NT2/D1 (cell line): ENCODE data around the gene AGXT.

ENCODE experiments used
- DNase-seq: peaks from one replicate; pipeline ENCODE4 v3.0.0-alpha.2; 2011; ENCODE audit warnings: low read depth, low spot score
- H3K27me3 ChIP-seq: 2 replicates; pipeline ENCODE4 v1.6.0; 2011; ENCODE audit warnings: mild to moderate bottlenecking; ENCODE audit not compliant: insufficient read length, insufficient read depth
- H3K36me3 ChIP-seq: 2 replicates; pipeline ENCODE4 v1.6.1; 2011; ENCODE audit warnings: mild to moderate bottlenecking, low read length, mixed read lengths; ENCODE audit not compliant: insufficient read depth, insufficient read length
- H3K4me1 ChIP-seq: 2 replicates; pipeline ENCODE4 v1.5.1; 2011; ENCODE audit not compliant: insufficient read depth, insufficient read length
- H3K4me3 ChIP-seq: 2 replicates; pipeline ENCODE4 v1.5.1; 2011; ENCODE audit warnings: low read depth; ENCODE audit not compliant: insufficient read length
- H3K9ac ChIP-seq: 2 replicates; pipeline ENCODE4 v1.6.0; 2011; ENCODE audit warnings: low read depth; ENCODE audit not compliant: insufficient read length
- H3K9me3 ChIP-seq: 2 replicates; pipeline ENCODE4 v1.5.1; 2011; ENCODE audit warnings: mild to moderate bottlenecking, low read length; ENCODE audit not compliant: insufficient read depth
- SUZ12 ChIP-seq: IDR thresholded peaks from 2 replicates; pipeline ENCODE4 v1.6.1; 2011; ENCODE audit not compliant: insufficient read length, insufficient read depth; ENCODE audit errors: extremely low read depth
- YY1 ChIP-seq: IDR thresholded peaks from 2 replicates; pipeline ENCODE4 v1.6.1; 2011; ENCODE audit not compliant: insufficient read length, insufficient read depth
- ZNF274 ChIP-seq: IDR thresholded peaks from 2 replicates; pipeline ENCODE4 v1.6.1; 2011; ENCODE audit warnings: mild to moderate bottlenecking, low read depth, low read length

Gene AGXT

GRCh38 chr2:240861547-240861946 lies 7.1 kb upstream of the AGXT start:
- no peaks in the 10 kb centered on the region for H3K27me3 ChIP-seq

GRCh38 chr2:240864475-240864874 lies 4.1 kb upstream of the AGXT start:
- Histone ChIP-seq H3K27me3 (no peaks in the 10 kb centered on the region), H3K4me1 (peaks cover 4% of the 10 kb centered on the region)
- DNase-seq: no peak

More at GRCh38 chr2:240861547-240861946, 7.1 kb upstream of the AGXT start:
- no peak overlapping the region for H3K9ac ChIP-seq
- TF ChIP-seq SUZ12 (no peak), YY1 (no peak), ZNF274 (no peak)
- H3K36me3 ChIP-seq: no peaks in the 10 kb centered on the region
- H3K9me3 ChIP-seq: no peaks in the 10 kb centered on the region
- no peak for DNase-seq
- H3K4me3 ChIP-seq: no peak overlapping the region
- peaks cover 4% of the 10 kb centered on the region for H3K4me1 ChIP-seq

GRCh38 chr2:240865391-240865790 lies 3.2 kb upstream of the AGXT start:
- no peak for TF ChIP-seq ZNF274
- TF ChIP-seq SUZ12: no peak
- no peak for TF ChIP-seq YY1
- no peak overlapping the region for H3K4me3 ChIP-seq
- H3K4me1 ChIP-seq: peaks cover 4% of the 10 kb centered on the region
- no peak overlapping the region for H3K9ac ChIP-seq
- H3K36me3 ChIP-seq: no peaks in the 10 kb centered on the region
- DNase-seq: no peak
- H3K9me3 ChIP-seq: no peaks in the 10 kb centered on the region
- H3K27me3 ChIP-seq: no peaks in the 10 kb centered on the region

More at GRCh38 chr2:240864475-240864874, 4.1 kb upstream of the AGXT start:
- Histone ChIP-seq H3K9me3 (no peaks in the 10 kb centered on the region), H3K4me3 (no peak overlapping the region), H3K36me3 (no peaks in the 10 kb centered on the region), H3K9ac (no peak overlapping the region)
- TF ChIP-seq YY1: no peak
- no peak for TF ChIP-seq ZNF274
- no peak for TF ChIP-seq SUZ12

GRCh38 chr2:240869109-240869955 lies 708 bp downstream of the AGXT start:
- TF ChIP-seq ZNF274 (no peak), YY1 (no peak), SUZ12 (no peak)
- no peak overlapping the region for H3K4me3 ChIP-seq
- peaks cover 7% of the 10 kb centered on the region for H3K27me3 ChIP-seq
- DNase-seq: no peak
- no peak overlapping the region for H3K9ac ChIP-seq
- no peaks in the 10 kb centered on the region for H3K36me3 ChIP-seq
- peaks cover 4% of the 10 kb centered on the region for H3K4me1 ChIP-seq
- no peaks in the 10 kb centered on the region for H3K9me3 ChIP-seq

GRCh38 chr2:240869956-240870875 lies 1.6 kb downstream of the AGXT start:
- H3K9me3 ChIP-seq: no peaks in the 10 kb centered on the region
- H3K4me3 ChIP-seq: no peak overlapping the region
- TF ChIP-seq SUZ12: no peak
- TF ChIP-seq ZNF274: no peak
- no peak for TF ChIP-seq YY1
- DNase-seq: no peak
- no peaks in the 10 kb centered on the region for H3K36me3 ChIP-seq
- H3K9ac ChIP-seq: no peak overlapping the region
- H3K27me3 ChIP-seq: peaks cover 7% of the 10 kb centered on the region
- peaks cover 4% of the 10 kb centered on the region for H3K4me1 ChIP-seq

- no peaks in the 10 kb centered on the region for H3K9me3 ChIP-seq
- no peak for TF ChIP-seq ZNF274
- no peak overlapping the region for H3K4me3 ChIP-seq
- no peak for DNase-seq
- no peaks in the 10 kb centered on the region for H3K36me3 ChIP-seq
- no peak overlapping the region for H3K9ac ChIP-seq
- peaks cover 7% of the 10 kb centered on the region for H3K27me3 ChIP-seq
- H3K4me1 ChIP-seq: peaks cover 4% of the 10 kb centered on the region
These were observed 2.7 kb downstream of the AGXT start for GRCh38 chr2:240871071-240871958.
